ENCODE results near the gene FDXACB1. TPM values are rescaled to one million over a fixed set of nuclear protein-coding genes. Genes with fewer than 3 reads are reported as not detected.

Gene FDXACB1
- total RNA-seq, 1 experiment from 2014 or later, result 1.0 TPM

- intact Hi-C loops (cut with micrococcal nuclease), result no loop called here
- H3K36me3 Mint-ChIP-seq (ENCODE audit: insufficient read depth, unreplicated experiment), result peaks cover 60% of the 10 kb centered on the region
- no peak overlapping the region for H3K4me3 Mint-ChIP-seq (ENCODE audit: unreplicated experiment)
- ChIA-PET CTCF (no interaction called here), POLR2A (no interaction called here)
- no peak for DNase-seq (ENCODE audit: unreplicated experiment)
- H3K4me1 Mint-ChIP-seq (ENCODE audit: insufficient read depth, unreplicated experiment), result no peaks in the 10 kb centered on the region
- no TSS peak for BruUV-seq (replicated peaks)
- no peaks in the 10 kb centered on the region for H3K9me3 Mint-ChIP-seq (ENCODE audit: unreplicated experiment)
- H3K27ac Mint-ChIP-seq (ENCODE audit: low read depth, unreplicated experiment), result no peak overlapping the region
- TF ChIP-seq, protein P1, sequence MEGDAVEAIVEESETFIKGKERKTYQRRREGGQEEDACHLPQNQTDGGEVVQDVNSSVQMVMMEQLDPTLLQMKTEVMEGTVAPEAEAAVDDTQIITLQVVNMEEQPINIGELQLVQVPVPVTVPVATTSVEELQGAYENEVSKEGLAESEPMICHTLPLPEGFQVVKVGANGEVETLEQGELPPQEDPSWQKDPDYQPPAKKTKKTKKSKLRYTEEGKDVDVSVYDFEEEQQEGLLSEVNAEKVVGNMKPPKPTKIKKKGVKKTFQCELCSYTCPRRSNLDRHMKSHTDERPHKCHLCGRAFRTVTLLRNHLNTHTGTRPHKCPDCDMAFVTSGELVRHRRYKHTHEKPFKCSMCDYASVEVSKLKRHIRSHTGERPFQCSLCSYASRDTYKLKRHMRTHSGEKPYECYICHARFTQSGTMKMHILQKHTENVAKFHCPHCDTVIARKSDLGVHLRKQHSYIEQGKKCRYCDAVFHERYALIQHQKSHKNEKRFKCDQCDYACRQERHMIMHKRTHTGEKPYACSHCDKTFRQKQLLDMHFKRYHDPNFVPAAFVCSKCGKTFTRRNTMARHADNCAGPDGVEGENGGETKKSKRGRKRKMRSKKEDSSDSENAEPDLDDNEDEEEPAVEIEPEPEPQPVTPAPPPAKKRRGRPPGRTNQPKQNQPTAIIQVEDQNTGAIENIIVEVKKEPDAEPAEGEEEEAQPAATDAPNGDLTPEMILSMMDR (IDR thresholded peaks at IDR 0.05; ENCODE audit: unreplicated experiment), result no peak
- H3K27me3 Mint-ChIP-seq (ENCODE audit: insufficient read depth, unreplicated experiment), result no peaks in the 10 kb centered on the region
Measured at GRCh38 chr11:111855506-111855905, 23.5 kb downstream of the FDXACB1 start.

GRCh38 chr11:111852103-111852502, 26.9 kb downstream of the FDXACB1 start:
- TF ChIP-seq, protein P1 (IDR thresholded peaks at IDR 0.05; ENCODE audit: unreplicated experiment), result no peak
- Mint-ChIP-seq H3K36me3 (ENCODE audit: insufficient read depth, unreplicated experiment) (peaks cover 56% of the 10 kb centered on the region), H3K4me1 (ENCODE audit: insufficient read depth, unreplicated experiment) (no peaks in the 10 kb centered on the region), H3K4me3 (ENCODE audit: unreplicated experiment) (no peak overlapping the region), H3K27me3 (ENCODE audit: insufficient read depth, unreplicated experiment) (no peaks in the 10 kb centered on the region), H3K27ac (ENCODE audit: low read depth, unreplicated experiment) (no peak overlapping the region), H3K9me3 (ENCODE audit: unreplicated experiment) (no peaks in the 10 kb centered on the region)
- CTCF ChIA-PET, result interaction anchor here (0.7 to 2.0 kb wide), 6 partner anchors 10 to 92 kb away, joined by 3 to 6 read pairs (median 3); no protein-coding TSS in a partner anchor
- BruUV-seq (replicated peaks), result no TSS peak
- no peak for DNase-seq (ENCODE audit: unreplicated experiment)
- POLR2A ChIA-PET, result interaction anchor here (0.8 to 1.0 kb wide), 2 partner anchors 14 to 19 kb away, joined by 5 to 7 read pairs; partner anchors contain the start of gene ALG9
- intact Hi-C loops (cut with micrococcal nuclease), result no loop called here

- TF ChIP-seq, protein P1 (IDR thresholded peaks at IDR 0.05; ENCODE audit: unreplicated experiment), result no peak
- no TSS peak for BruUV-seq (replicated peaks)
- Mint-ChIP-seq H3K4me3 (ENCODE audit: unreplicated experiment) (no peak overlapping the region), H3K27me3 (ENCODE audit: insufficient read depth, unreplicated experiment) (no peaks in the 10 kb centered on the region), H3K9me3 (ENCODE audit: unreplicated experiment) (no peaks in the 10 kb centered on the region), H3K27ac (ENCODE audit: low read depth, unreplicated experiment) (no peak overlapping the region), H3K4me1 (ENCODE audit: insufficient read depth, unreplicated experiment) (no peaks in the 10 kb centered on the region), H3K36me3 (ENCODE audit: insufficient read depth, unreplicated experiment) (peaks cover 61% of the 10 kb centered on the region)
- intact Hi-C loops (cut with micrococcal nuclease), result no loop called here
- ChIA-PET POLR2A (interaction anchor here (0.8 to 1.2 kb wide), 3 partner anchors 15 to 85 kb away, joined by 3 to 7 read pairs (median 5); partner anchors contain the start of genes ALG9 and PPP2R1B), CTCF (interaction anchor here (0.5 to 2.0 kb wide), 10 partner anchors 10 to 352 kb away, joined by 3 to 6 read pairs (median 3); no protein-coding TSS in a partner anchor)
- peak; percentile 53 for DNase-seq (ENCODE audit: unreplicated experiment)
Measured at GRCh38 chr11:111851636-111852035, 27.3 kb downstream of the FDXACB1 start.

DNA sequence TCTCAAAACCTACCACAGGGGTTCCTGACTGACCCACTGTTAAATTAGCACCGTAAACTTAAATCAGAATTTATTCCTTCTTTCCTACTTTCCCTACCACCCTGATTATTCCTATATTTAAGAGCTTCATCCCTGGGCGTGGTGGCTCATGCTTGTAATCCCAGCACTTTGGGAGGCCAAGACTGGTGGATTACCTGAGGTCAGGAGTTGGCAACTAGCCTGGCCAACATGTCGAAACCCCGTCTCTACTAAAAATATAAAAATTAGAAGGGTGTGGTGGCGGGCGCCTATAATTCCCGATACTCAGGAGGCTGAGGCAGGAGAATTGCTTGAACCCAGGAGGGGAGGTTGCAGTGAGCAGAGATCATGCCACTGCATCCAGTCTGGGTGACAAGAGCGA, 27.9 kb downstream of the FDXACB1 start:
- ChIA-PET POLR2A (interaction anchor here (0.6 to 1.2 kb wide), 4 partner anchors 15 to 85 kb away, joined by 3 to 7 read pairs (median 4); partner anchors contain the start of genes ALG9 and PPP2R1B), CTCF (interaction anchor here (0.5 to 2.3 kb wide), 11 partner anchors 9 to 351 kb away, joined by 3 to 8 read pairs (median 3); no protein-coding TSS in a partner anchor)
- H3K36me3 Mint-ChIP-seq (ENCODE audit: insufficient read depth, unreplicated experiment), result peaks cover 63% of the 10 kb centered on the region
- H3K27me3 Mint-ChIP-seq (ENCODE audit: insufficient read depth, unreplicated experiment), result no peaks in the 10 kb centered on the region
- intact Hi-C loops (cut with micrococcal nuclease), result no loop called here
- no peak overlapping the region for H3K4me3 Mint-ChIP-seq (ENCODE audit: unreplicated experiment)
- BruUV-seq (replicated peaks), result no TSS peak
- TF ChIP-seq, protein P1 (IDR thresholded peaks at IDR 0.05; ENCODE audit: unreplicated experiment), result no peak
- H3K9me3 Mint-ChIP-seq (ENCODE audit: unreplicated experiment), result no peaks in the 10 kb centered on the region
- DNase-seq (ENCODE audit: unreplicated experiment), result peak; percentile 57
- H3K27ac Mint-ChIP-seq (ENCODE audit: low read depth, unreplicated experiment), result no peak overlapping the region
- H3K4me1 Mint-ChIP-seq (ENCODE audit: insufficient read depth, unreplicated experiment), result no peaks in the 10 kb centered on the region
